GM15510 (cell line): ENCODE data around the gene MBD1.

Source experiments
- POLR2A ChIP-seq: IDR thresholded peaks from 3 replicates; pipeline ENCODE4 v1.6.1; 2011; ENCODE audit warnings: borderline replicate concordance; ENCODE audit not compliant: insufficient read length; ENCODE audit errors: extremely low read depth

The MBD1 gene

GRCh38 chr18:50281295-50281971 lies at the start of gene MBD1:
MBD1 (minus strand) TSS chr18:50281523; CDS start chr18:50279992, 1,531 bp downstream.
- peak; percentile 87 for TF ChIP-seq POLR2A

GRCh38 chr18:50330176-50330575 lies 48.9 kb upstream of the MBD1 start:
- TF ChIP-seq POLR2A = no peak

GRCh38 chr18:50327983-50328382 lies 46.7 kb upstream of the MBD1 start:
- no peak for TF ChIP-seq POLR2A

GRCh38 chr18:50320719-50321118 lies 39.4 kb upstream of the MBD1 start:
- TF ChIP-seq POLR2A = no peak

GRCh38 chr18:50315100-50315871 lies 34.0 kb upstream of the MBD1 start:
- TF ChIP-seq POLR2A = no peak

- no peak for TF ChIP-seq POLR2A
These were observed 32.6 kb upstream of the MBD1 start for GRCh38 chr18:50313873-50314460.

GRCh38 chr18:50313031-50313607 lies 31.8 kb upstream of the MBD1 start:
- no peak for TF ChIP-seq POLR2A

GRCh38 chr18:50312296-50313030 lies 31.1 kb upstream of the MBD1 start:
- TF ChIP-seq POLR2A = no peak

- TF ChIP-seq POLR2A = no peak
These were observed 30.3 kb upstream of the MBD1 start for GRCh38 chr18:50311650-50312049.

GRCh38 chr18:50310080-50310479 lies 28.8 kb upstream of the MBD1 start:
- TF ChIP-seq POLR2A = no peak

GRCh38 chr18:50308851-50309250 lies 27.5 kb upstream of the MBD1 start:
- peak; percentile 35 for TF ChIP-seq POLR2A

GRCh38 chr18:50307738-50308470 lies 26.6 kb upstream of the MBD1 start:
- peak; percentile 64 for TF ChIP-seq POLR2A

GRCh38 chr18:50307400-50307737 lies 26.0 kb upstream of the MBD1 start:
- no peak for TF ChIP-seq POLR2A

- no peak for TF ChIP-seq POLR2A
These were observed 25.6 kb upstream of the MBD1 start for GRCh38 chr18:50306944-50307343.
